Left ventricle myocardium inferior (tissue), 1 donor: Measurements from ENCODE around the gene PSMC5. TPM values are rescaled to one million over a fixed set of nuclear protein-coding genes. Genes with fewer than 3 reads are reported as not detected.
"Not testable (repeated sequence)": the region's sequence is repeated elsewhere in the genome, so short reads cannot be mapped to it uniquely, and the experiment has no call there.

ENCODE experiments used
- DNase-seq: peaks from one replicate; pipeline ENCODE4 v3.0.0-alpha.2; 2020
- H3K27ac ChIP-seq: fragments of 200-600 bp; replicated peaks from 2 replicates; pipeline ENCODE4 v1.8.0; 2021
- H3K27me3 ChIP-seq: fragments of 200-600 bp; 2 replicates; pipeline ENCODE4 v1.8.0; 2021; ENCODE audit warnings: low read depth
- H3K36me3 ChIP-seq: fragments of 200-600 bp; 2 replicates; pipeline ENCODE4 v1.8.0; 2021
- H3K4me1 ChIP-seq: fragments of 200-600 bp; 2 replicates; pipeline ENCODE4 v1.8.0; 2021
- H3K4me3 ChIP-seq: fragments of 200-600 bp; 2 replicates; pipeline ENCODE4 v1.8.0; 2021; ENCODE audit warnings: mild to moderate bottlenecking, moderate library complexity
- H3K9me3 ChIP-seq: fragments of 200-600 bp; replicated peaks from 2 replicates; pipeline ENCODE4 v1.8.0; 2021
- CTCF ChIP-seq: fragments of 200-600 bp; IDR thresholded peaks from 2 replicates; pipeline ENCODE4 v1.8.0; 2021; ENCODE audit warnings: antibody characterized with exemption, mild to moderate bottlenecking, borderline replicate concordance
- intact Hi-C: fragments of 100-400 bp; cut with micrococcal nuclease; formaldehyde crosslinking; loops from one replicate; pipeline ENCODE4 v1.11.0; 2022
- total RNA-seq: library from RNA; stranded (reverse); fragmentation: NEBNext Ultra II Directional; extraction: Animal tissue kit (Norgen Biotek cat#: 25700); gene quantifications from one replicate; pipeline ENCODE4 v1.2.1, GENCODE V29; 2021
- donor health status: DM: no; HTN: yes; CAD: no; lungs with severe emphysema.

PSMC5 gene
- total RNA-seq, 1 donor from 2014 or later, result 115 TPM

- no peak for TF ChIP-seq CTCF
- intact Hi-C loops, result no loop called here
- no peak overlapping the region for H3K4me3 ChIP-seq
- H3K36me3 ChIP-seq, result no peaks in the 10 kb centered on the region
- no peaks in the 10 kb centered on the region for H3K9me3 ChIP-seq
- no peaks in the 10 kb centered on the region for H3K27me3 ChIP-seq
- no peak overlapping the region for H3K27ac ChIP-seq
- no peak for DNase-seq
- H3K4me1 ChIP-seq, result no peaks in the 10 kb centered on the region
Measured at GRCh38 chr17:63854709-63855108, 27.5 kb downstream of the PSMC5 start.

GRCh38 chr17:63855185-63855584 is 28.0 kb downstream of the PSMC5 start:
- Histone ChIP-seq H3K27me3 (no peaks in the 10 kb centered on the region), H3K4me1 (no peaks in the 10 kb centered on the region), H3K9me3 (no peaks in the 10 kb centered on the region), H3K4me3 (no peak overlapping the region), H3K36me3 (no peaks in the 10 kb centered on the region), H3K27ac (no peak overlapping the region)
- intact Hi-C loops, result no loop called here
- TF ChIP-seq CTCF, result no peak
- DNase-seq, result no peak

GRCh38 chr17:63856425-63856824 is 29.2 kb downstream of the PSMC5 start:
- H3K27ac ChIP-seq, H3K4me3 ChIP-seq, H3K36me3 ChIP-seq, DNase-seq, H3K27me3 ChIP-seq, H3K4me1 ChIP-seq, intact Hi-C loops, H3K9me3 ChIP-seq: not testable (repeated sequence)

- TF ChIP-seq CTCF, result no peak
- intact Hi-C loops, result no loop called here
- no peaks in the 10 kb centered on the region for H3K4me1 ChIP-seq
Measured at GRCh38 chr17:63859257-63859656, 32.0 kb downstream of the PSMC5 start.

GRCh38 chr17:63866625-63867024 is 39.4 kb downstream of the PSMC5 start:
- H3K9me3 ChIP-seq, H3K27me3 ChIP-seq, H3K4me3 ChIP-seq, H3K27ac ChIP-seq, DNase-seq, H3K36me3 ChIP-seq, intact Hi-C loops, H3K4me1 ChIP-seq: not testable (repeated sequence)

More at GRCh38 chr17:63859257-63859656, 32.0 kb downstream of the PSMC5 start:
- no peaks in the 10 kb centered on the region for H3K27me3 ChIP-seq
- H3K27ac ChIP-seq, result no peak overlapping the region
- DNase-seq, result no peak
- H3K9me3 ChIP-seq, result no peaks in the 10 kb centered on the region
- no peaks in the 10 kb centered on the region for H3K36me3 ChIP-seq
- no peak overlapping the region for H3K4me3 ChIP-seq

GRCh38 chr17:63869491-63870291 is 42.5 kb downstream of the PSMC5 start:
- H3K27me3 ChIP-seq, H3K27ac ChIP-seq, intact Hi-C loops, H3K9me3 ChIP-seq, H3K4me3 ChIP-seq, DNase-seq, H3K36me3 ChIP-seq, H3K4me1 ChIP-seq: not testable (repeated sequence)

- H3K9me3 ChIP-seq, intact Hi-C loops, H3K27me3 ChIP-seq, DNase-seq, H3K4me3 ChIP-seq, H3K27ac ChIP-seq, H3K4me1 ChIP-seq, H3K36me3 ChIP-seq: not testable (repeated sequence)
Measured at GRCh38 chr17:63870292-63870665, 43.0 kb downstream of the PSMC5 start.

- H3K4me3 ChIP-seq, H3K36me3 ChIP-seq, H3K4me1 ChIP-seq, H3K27me3 ChIP-seq, H3K27ac ChIP-seq, H3K9me3 ChIP-seq, DNase-seq, intact Hi-C loops: not testable (repeated sequence)
Measured at GRCh38 chr17:63871646-63872365, 44.6 kb downstream of the PSMC5 start.

- intact Hi-C loops, H3K9me3 ChIP-seq, H3K4me3 ChIP-seq, H3K4me1 ChIP-seq, H3K27me3 ChIP-seq, H3K27ac ChIP-seq, DNase-seq, H3K36me3 ChIP-seq: not testable (repeated sequence)
Measured at GRCh38 chr17:63873577-63873976, 46.3 kb downstream of the PSMC5 start, which contains the start of gene CSH2. Gene CSH2, minus strand, starts transcription at chr17:63873677. Its CDS starts 63 bp downstream, at chr17:63873614.

GRCh38 chr17:63874061-63874626 is 46.9 kb downstream of the PSMC5 start:
- H3K27me3 ChIP-seq, H3K27ac ChIP-seq, intact Hi-C loops, H3K4me3 ChIP-seq, H3K4me1 ChIP-seq, H3K9me3 ChIP-seq, DNase-seq, H3K36me3 ChIP-seq: not testable (repeated sequence)
